Measurements from ENCODE around the gene FNDC1.

Gene FNDC1

DNA sequence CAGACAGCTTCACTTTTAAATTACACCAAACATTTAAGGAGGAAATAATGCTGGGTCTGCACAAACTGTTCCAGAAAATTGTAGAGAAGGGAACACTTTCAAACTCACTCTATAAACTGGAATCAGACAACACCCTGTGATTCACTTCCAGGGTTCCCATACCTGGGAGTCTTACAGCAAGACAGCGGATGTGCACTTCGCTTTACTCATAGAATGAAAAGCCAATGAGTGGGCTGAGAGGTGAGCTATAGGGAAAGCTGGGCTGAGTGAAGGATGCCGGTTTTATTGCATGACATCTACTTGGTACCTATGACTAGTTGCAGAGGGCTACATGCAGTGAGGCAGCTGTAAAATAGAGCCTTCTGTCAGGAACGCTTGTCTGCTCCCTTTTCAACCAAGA is 152.1 kb downstream of the FNDC1 start:
- TF ChIP-seq CTCF (IDR thresholded peaks at IDR 0.05) = no peak
- Histone ChIP-seq H3K36me3 (no peaks in the 10 kb centered on the region), H3K4me1 (ENCODE audit: control insufficient read depth in 1 of 2, insufficient read depth in 1 of 2, low read depth in 1 of 2, low read length in 1 of 2) (no peaks in the 10 kb centered on the region), H3K9me3 (no peaks in the 10 kb centered on the region), H3K4me3 (ENCODE audit: low read depth in 1 of 2, low read length in 1 of 2) (no peak overlapping the region), H3K27ac (no peak overlapping the region), H3K27me3 (no peaks in the 10 kb centered on the region)
